Right cardiac atrium (tissue), 5 donors: ENCODE results near the gene TTN. TPM values are rescaled to one million over a fixed set of nuclear protein-coding genes. Genes with fewer than 3 reads are reported as not detected.

Experiments used
- ATAC-seq, 2 donors: fragments of 200-7000 bp; cut with Tn5 transposase; one replicate each; pipeline versions ENCODE4 v1.8.0 to v1.9.1; 2020; ENCODE audit warnings: moderate library complexity in 2 of 2, mild to moderate bottlenecking in 1 of 2
- DNase-seq, 3 donors: peaks; one replicate each; pipeline ENCODE4 v3.0.0-alpha.2; 2020
- H3K27ac ChIP-seq: one replicate; pipeline ENCODE4 v1.5.1; 2013; ENCODE audit warnings: mild to moderate bottlenecking, low read length, control low read depth, moderate library complexity
- H3K27me3 ChIP-seq: one replicate; pipeline ENCODE4 v1.6.1; 2013; ENCODE audit not compliant: control insufficient read depth, insufficient read depth
- H3K4me1 ChIP-seq: one replicate; pipeline ENCODE4 v1.6.1; 2013; ENCODE audit warnings: low read length; ENCODE audit not compliant: control insufficient read depth, insufficient read depth
- H3K4me3 ChIP-seq: one replicate; pipeline ENCODE4 v1.5.1; 2013; ENCODE audit warnings: low read length, control low read depth
- H3K9me3 ChIP-seq: one replicate; pipeline ENCODE4 v1.6.1; 2013; ENCODE audit warnings: low read length; ENCODE audit not compliant: control insufficient read depth
- WGBS: extraction: QIAGEN DNeasy Blood & Tissue Kit; methylation state at CpG from one replicate; pipeline ENCODE4 v1.1.7; 2013; 5-methylcytosine and 5-hydroxymethylcytosine counted together
- intact Hi-C, 4 donors: fragments of 100-400 bp; cut with DNase I; formaldehyde crosslinking; loops; one replicate each; pipeline versions ENCODE4 v1.11.0 to v1.14.0; 2022 to 2023
- polyA plus RNA-seq: library from polyadenylated mRNA; stranded (reverse); fragments of 200-250 nt; gene quantifications from one replicate; pipeline ENCODE4 v1.2.3, GENCODE V29; 2013
- total RNA-seq, 4 donors: library from RNA; stranded (reverse); fragmentation: NEBNext Ultra II Directional; extraction: Animal tissue kit (Norgen Biotek cat#: 25700); gene quantifications; one replicate each; pipeline ENCODE4 v1.2.1, GENCODE V29; 2021
- donor health status: healthy with polysubstance abuse.
- donor health status: DM: no; HTN: yes; CAD: no.
- donor health status: DM: no; HTN: no; CAD: no.
- donor health status: DM: no; HTN: yes; CAD: no; lungs with severe emphysema.
- donor health status: DM: yes; HTN: yes; CAD: no.

The TTN gene
- total and polyA plus RNA-seq, 5 donors, result 266 to 2,179 (median 1,828) TPM

GRCh38 chr2:178833382-178833781, 26.2 kb upstream of the TTN start:
- H3K4me3 ChIP-seq, result no peak overlapping the region
- ATAC-seq, result no peak
- WGBS, result 83% methylated on average over 5 of the region's 5 CpGs
- H3K4me1 ChIP-seq, result peaks cover 7% of the 10 kb centered on the region
- H3K27ac ChIP-seq, result no peak overlapping the region
- H3K9me3 ChIP-seq, result no peaks in the 10 kb centered on the region
- intact Hi-C loops, result no loop called here
- no peaks in the 10 kb centered on the region for H3K27me3 ChIP-seq
- DNase-seq, result no peak

- ATAC-seq (no peak), DNase-seq (no peak)
- 56% methylated on average over 2 of the region's 2 CpGs for WGBS
- intact Hi-C loops, result no loop called here
- H3K27me3 ChIP-seq, result no peaks in the 10 kb centered on the region
- H3K27ac ChIP-seq, result no peak overlapping the region
- H3K4me3 ChIP-seq, result no peak overlapping the region
- peaks cover 7% of the 10 kb centered on the region for H3K4me1 ChIP-seq
- no peaks in the 10 kb centered on the region for H3K9me3 ChIP-seq
Observed at GRCh38 chr2:178830451-178830850, 23.2 kb upstream of the TTN start.

- DNase-seq (no peak), ATAC-seq (no peak)
- H3K9me3 ChIP-seq, result no peaks in the 10 kb centered on the region
- H3K27ac ChIP-seq, result no peak overlapping the region
- intact Hi-C loops, result loop anchor here in 2 of 4 donors (5.0 to 10.0 kb wide), 2 partner anchors 32 to 65 kb away; no protein-coding TSS in a partner anchor
- no peak overlapping the region for H3K4me3 ChIP-seq
- H3K4me1 ChIP-seq, result peaks cover 7% of the 10 kb centered on the region
- 53% methylated on average over 3 of the region's 3 CpGs for WGBS
- H3K27me3 ChIP-seq, result no peaks in the 10 kb centered on the region
Observed at GRCh38 chr2:178829981-178830380, 22.8 kb upstream of the TTN start.

- H3K4me1 ChIP-seq, result peaks cover 7% of the 10 kb centered on the region
- H3K27ac ChIP-seq, result no peak overlapping the region
- no peaks in the 10 kb centered on the region for H3K9me3 ChIP-seq
- ATAC-seq (peak; percentile 52 to 73), DNase-seq (no peak)
- H3K4me3 ChIP-seq, result no peak overlapping the region
- WGBS, result 43% methylated on average over 3 of the region's 3 CpGs
- no peaks in the 10 kb centered on the region for H3K27me3 ChIP-seq
- intact Hi-C loops, result loop anchor here in 2 of 4 donors (5.0 to 10.0 kb wide), 2 partner anchors 33 to 65 kb away; no protein-coding TSS in a partner anchor
Observed at GRCh38 chr2:178829299-178829960, 22.2 kb upstream of the TTN start.

- DNase-seq, result peak in 1 of 3 donors; percentile 47
- H3K9me3 ChIP-seq, result no peaks in the 10 kb centered on the region
- ATAC-seq, result no peak
- H3K27ac ChIP-seq, result peak overlapping the region; percentile 48
- intact Hi-C loops, result loop anchor here in 2 of 4 donors (5.0 to 10.0 kb wide), 2 partner anchors 34 to 66 kb away; no protein-coding TSS in a partner anchor
- no peak overlapping the region for H3K4me3 ChIP-seq
- WGBS, result 41% methylated on average over 4 of the region's 4 CpGs
- H3K27me3 ChIP-seq, result no peaks in the 10 kb centered on the region
- H3K4me1 ChIP-seq, result peaks cover 4% of the 10 kb centered on the region
Observed at GRCh38 chr2:178828486-178828881, 21.3 kb upstream of the TTN start.

GRCh38 chr2:178827739-178828485, 20.7 kb upstream of the TTN start:
- intact Hi-C loops, result loop anchor here in 2 of 4 donors (5.0 to 10.0 kb wide), 2 partner anchors 34 to 67 kb away; no protein-coding TSS in a partner anchor
- ATAC-seq, result peak; percentile 68 to 83
- 36% methylated on average over 9 of the region's 9 CpGs for WGBS

GRCh38 chr2:178827111-178827510, 19.9 kb upstream of the TTN start:
- no peak overlapping the region for H3K4me3 ChIP-seq
- DNase-seq, result no peak
- no peak overlapping the region for H3K27ac ChIP-seq
- H3K27me3 ChIP-seq, result no peaks in the 10 kb centered on the region
- ATAC-seq, result no peak
- H3K4me1 ChIP-seq, result peaks cover 4% of the 10 kb centered on the region
- intact Hi-C loops, result loop anchor here in 2 of 4 donors (5.0 to 10.0 kb wide), 2 partner anchors 35 to 68 kb away; no protein-coding TSS in a partner anchor
- WGBS, result 77% methylated on average over 1 of the region's 1 CpG
- no peaks in the 10 kb centered on the region for H3K9me3 ChIP-seq

More at GRCh38 chr2:178827739-178828485, 20.7 kb upstream of the TTN start:
- H3K4me3 ChIP-seq, result no peak overlapping the region
- peak overlapping the region; percentile 50 for H3K27ac ChIP-seq
- H3K27me3 ChIP-seq, result no peaks in the 10 kb centered on the region
- peaks cover 4% of the 10 kb centered on the region for H3K4me1 ChIP-seq
- no peaks in the 10 kb centered on the region for H3K9me3 ChIP-seq
- DNase-seq, result no peak

- no peak for DNase-seq
- H3K4me1 ChIP-seq, result peaks cover 3% of the 10 kb centered on the region
- intact Hi-C loops, result loop anchor here in 2 of 4 donors (5.0 to 10.0 kb wide), 2 partner anchors 37 to 70 kb away; no protein-coding TSS in a partner anchor
- H3K27me3 ChIP-seq, result no peaks in the 10 kb centered on the region
- no peak overlapping the region for H3K27ac ChIP-seq
- 31% methylated on average over 1 of the region's 1 CpG for WGBS
- ATAC-seq, result no peak
- H3K4me3 ChIP-seq, result no peak overlapping the region
- H3K9me3 ChIP-seq, result no peaks in the 10 kb centered on the region
Observed at GRCh38 chr2:178825183-178825582, 18.0 kb upstream of the TTN start.

- Histone ChIP-seq H3K9me3 (no peaks in the 10 kb centered on the region), H3K27ac (no peak overlapping the region), H3K4me1 (peaks cover 1% of the 10 kb centered on the region), H3K4me3 (no peak overlapping the region), H3K27me3 (no peaks in the 10 kb centered on the region)
- no peak for DNase-seq
- 94% methylated on average over 7 of the region's 7 CpGs for WGBS
- intact Hi-C loops, result loop anchor here in 1 of 4 donors (10.0 kb wide), 1 partner anchor 71 kb away; no protein-coding TSS in a partner anchor
- ATAC-seq, result no peak
Observed at GRCh38 chr2:178824181-178824580, 17.0 kb upstream of the TTN start.

GRCh38 chr2:178819992-178820391, 12.8 kb upstream of the TTN start:
- intact Hi-C loops, result loop anchor here in 1 of 4 donors (10.0 kb wide), 1 partner anchor 75 kb away; no protein-coding TSS in a partner anchor
- DNase-seq (no peak), ATAC-seq (peak; percentile 75 to 77)
- H3K27ac ChIP-seq, result peak overlapping the region; percentile 75
- H3K4me3 ChIP-seq, result peak overlapping the region; percentile 28
- H3K27me3 ChIP-seq, result no peaks in the 10 kb centered on the region
- H3K9me3 ChIP-seq, result no peaks in the 10 kb centered on the region
- no peaks in the 10 kb centered on the region for H3K4me1 ChIP-seq
- 13% methylated on average over 4 of the region's 4 CpGs for WGBS
